Islet precursor cell (in vitro differentiated cells): ENCODE data around the gene GJB2.

Experiments used
- DNase-seq: peaks from one replicate; pipeline ENCODE4 v3.0.0-alpha.2; 2018

Gene GJB2

GRCh38 chr13:20141238-20142022 lies 51.3 kb downstream of the GJB2 start:
- DNase-seq = no peak

DNA sequence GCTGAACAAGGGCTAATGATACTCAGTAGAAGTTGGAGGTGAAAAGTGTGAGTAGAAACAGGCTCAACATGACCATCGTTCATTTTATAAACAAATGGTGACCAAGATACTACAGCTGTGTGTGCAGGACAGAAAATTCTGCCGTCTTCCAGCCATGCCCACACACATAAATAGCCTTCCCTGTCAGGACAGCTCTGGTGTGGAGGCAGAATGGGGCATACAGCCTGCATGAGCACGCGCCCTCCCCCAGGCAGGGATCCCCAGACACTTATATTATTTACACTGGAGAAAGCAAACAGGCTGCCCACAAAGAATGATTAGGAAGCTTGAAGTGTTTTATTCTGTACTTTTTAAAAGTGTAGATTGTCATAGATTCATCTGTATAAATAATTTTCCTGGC lies 52.3 kb downstream of the GJB2 start:
- DNase-seq = no peak

DNA sequence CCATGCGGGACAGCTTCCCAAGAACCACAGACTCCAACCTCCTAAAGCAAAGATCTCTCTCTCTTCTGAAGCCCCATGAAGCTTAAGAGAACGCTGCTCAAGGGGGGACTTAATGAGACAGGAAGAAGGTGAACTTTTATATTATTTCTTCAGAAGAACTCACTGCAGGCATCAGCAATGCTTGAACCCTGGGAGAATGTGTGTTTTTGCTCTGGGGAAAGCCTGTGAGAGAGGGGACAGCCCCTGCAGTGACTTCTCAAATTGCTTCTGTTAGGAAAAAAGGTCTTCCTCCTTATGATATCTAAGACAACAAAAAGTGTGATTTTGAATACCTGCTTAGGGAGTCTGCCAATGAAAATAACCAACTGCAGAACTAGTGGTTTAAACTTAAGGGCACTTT lies 54.9 kb downstream of the GJB2 start:
- DNase-seq = no peak
